ENCODE results near the gene TMEM269.

TMEM269 gene

GRCh38 chr1:42784946-42785693 is at the start of gene TMEM269:
Gene TMEM269, plus strand, starts transcription at chr1:42784991. Its CDS starts 4,903 bp downstream, at chr1:42789894.
- no peak for DNase-seq (ENCODE audit: low spot score)

DNA sequence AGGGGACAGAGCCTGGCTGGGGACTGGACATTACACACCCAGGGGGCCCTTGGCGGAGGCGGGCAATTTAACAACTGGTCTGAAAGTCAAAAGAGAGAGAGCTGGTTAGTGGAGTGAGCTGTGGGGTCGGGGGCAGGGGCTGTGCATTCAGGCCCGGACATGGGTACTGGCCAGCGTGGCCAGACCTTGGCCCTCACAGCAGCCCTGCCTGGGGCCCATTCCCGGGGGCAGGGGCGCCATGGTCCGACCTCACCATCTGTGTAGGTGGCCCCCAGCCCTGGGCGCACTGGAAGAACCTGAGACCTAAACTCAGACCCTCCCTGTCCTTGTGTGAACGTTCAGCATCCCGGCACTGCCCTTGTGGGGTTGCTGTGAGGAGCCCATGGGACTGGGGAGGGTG is 49.7 kb upstream of the TMEM269 start:
- DNase-seq (ENCODE audit: low spot score): no peak

- DNase-seq (ENCODE audit: low spot score): no peak
Observed at GRCh38 chr1:42735477-42736105, 49.2 kb upstream of the TMEM269 start.

DNA sequence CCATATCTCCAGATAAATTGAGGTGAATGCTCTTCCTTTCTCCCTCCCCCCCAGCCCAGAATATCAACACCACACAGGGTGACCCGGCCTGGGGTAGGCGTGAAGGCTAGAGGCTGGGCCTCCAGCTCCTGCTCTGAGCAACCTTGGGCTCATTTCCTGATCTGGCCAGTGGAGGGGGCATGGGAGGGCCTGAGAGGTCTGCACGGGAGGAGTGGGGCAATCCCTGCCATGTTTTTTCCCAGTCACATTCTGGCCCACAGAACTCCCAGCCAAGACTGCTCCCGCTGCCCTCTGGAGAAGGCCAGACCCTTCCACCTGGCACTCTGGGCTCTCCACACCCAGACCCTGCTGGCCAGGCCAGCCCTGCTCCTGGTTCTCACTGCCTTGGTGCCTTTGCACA is 48.6 kb upstream of the TMEM269 start:
- DNase-seq (ENCODE audit: low spot score): no peak

GRCh38 chr1:42736571-42737200 is 48.1 kb upstream of the TMEM269 start:
- no peak for DNase-seq (ENCODE audit: low spot score)

GRCh38 chr1:42737257-42737656 is 47.5 kb upstream of the TMEM269 start:
- DNase-seq (ENCODE audit: low spot score): no peak

GRCh38 chr1:42737986-42738677 is 46.7 kb upstream of the TMEM269 start:
- DNase-seq (ENCODE audit: low spot score): no peak

- DNase-seq (ENCODE audit: low spot score): no peak
Observed at GRCh38 chr1:42738678-42739226, 46.0 kb upstream of the TMEM269 start.

DNA sequence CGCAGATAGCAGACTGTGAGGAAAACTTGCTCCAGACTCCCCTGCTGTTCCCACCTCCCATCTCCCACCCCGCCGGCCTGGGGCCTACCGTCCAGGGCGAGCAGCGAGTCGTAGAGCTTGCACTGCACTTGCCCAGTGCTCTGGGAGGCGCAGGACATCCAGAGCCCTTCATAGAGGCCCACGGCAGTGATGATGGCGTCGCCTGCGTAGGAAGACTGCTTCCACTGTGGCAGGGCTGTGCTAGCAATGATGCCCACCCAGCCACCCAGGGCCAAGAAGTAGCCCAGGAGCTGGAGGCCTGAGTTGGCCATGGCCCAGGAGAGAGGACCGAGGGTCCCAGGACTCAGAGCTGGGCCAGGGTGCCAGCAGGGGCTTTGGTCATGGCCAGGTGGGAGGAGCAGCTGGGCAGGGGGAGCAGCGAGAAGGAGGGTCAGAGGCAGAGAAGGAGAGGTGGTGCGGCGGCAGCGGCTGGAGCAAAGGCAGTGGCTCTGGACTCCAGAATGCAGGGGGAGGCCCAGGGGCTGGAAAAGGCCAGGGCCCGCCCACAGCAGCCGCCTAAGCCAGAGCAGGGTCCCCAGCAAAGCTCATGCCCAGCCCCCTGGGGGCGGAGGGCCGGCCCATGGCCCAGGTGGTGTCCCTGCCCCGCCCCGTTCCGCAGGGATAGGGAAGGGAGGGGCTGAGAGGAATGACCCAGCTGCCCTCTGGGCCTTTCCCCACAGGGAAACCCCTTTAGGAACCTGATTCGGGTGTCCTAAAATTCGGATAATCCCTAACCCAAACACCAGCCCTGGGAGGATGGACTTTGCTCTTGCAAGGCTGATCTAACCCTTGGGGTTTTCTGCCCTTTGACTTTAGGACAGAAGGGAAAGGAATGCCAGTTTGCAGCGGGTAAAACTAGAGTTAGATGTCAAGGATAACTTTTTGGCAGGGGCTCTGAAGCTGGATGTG is 44.8 kb upstream of the TMEM269 start, which contains the start of gene CLDN19:
Gene CLDN19, minus strand, starts transcription at position 484 of the 948 bp plus-strand sequence. Its CDS starts 173 bp downstream, at position 311.
- DNase-seq (ENCODE audit: low spot score): peak; percentile 88

DNA sequence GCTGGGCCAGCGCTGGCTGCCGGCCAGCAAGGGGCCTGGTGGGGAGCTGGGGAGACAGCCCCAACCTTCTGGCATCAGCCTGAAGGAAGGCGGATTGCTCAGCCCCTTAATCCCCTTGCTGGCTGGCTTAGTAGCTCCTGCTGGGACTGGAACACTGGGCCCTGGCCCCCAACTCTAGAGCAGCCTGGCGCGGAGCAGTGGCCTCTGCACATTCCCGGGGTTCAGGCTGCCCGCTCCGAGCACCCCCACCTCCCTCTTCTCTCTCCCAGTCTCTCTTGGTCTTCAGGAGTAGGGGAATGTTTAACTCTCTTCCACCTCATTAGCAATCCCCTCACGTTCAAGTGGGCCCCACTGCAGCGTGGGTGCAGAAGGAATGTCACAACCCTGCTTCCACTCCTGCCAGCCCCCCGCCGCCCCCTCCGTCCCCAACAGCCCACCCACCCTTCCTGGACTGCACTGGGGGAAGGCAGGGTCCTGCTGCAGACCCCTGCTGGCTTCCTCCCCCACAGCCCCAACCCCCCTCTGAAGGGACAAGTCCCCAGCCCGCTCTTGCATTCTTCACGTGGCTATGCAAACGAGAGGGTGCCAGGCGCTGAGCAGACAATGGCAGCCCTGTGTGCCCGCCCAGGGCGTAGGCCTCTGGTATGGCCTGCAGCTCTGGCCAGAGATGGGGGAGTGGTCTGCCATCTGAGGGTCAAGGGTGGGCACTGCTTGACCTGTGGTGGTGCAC is 43.8 kb upstream of the TMEM269 start:
- peak; percentile 75 for DNase-seq (ENCODE audit: low spot score)

GRCh38 chr1:42741706-42742105 is 43.1 kb upstream of the TMEM269 start:
- no peak for DNase-seq (ENCODE audit: low spot score)

GRCh38 chr1:42742141-42742540 is 42.6 kb upstream of the TMEM269 start:
- no peak for DNase-seq (ENCODE audit: low spot score)

- DNase-seq (ENCODE audit: low spot score): no peak
Observed at GRCh38 chr1:42742617-42743316, 42.0 kb upstream of the TMEM269 start.

DNA sequence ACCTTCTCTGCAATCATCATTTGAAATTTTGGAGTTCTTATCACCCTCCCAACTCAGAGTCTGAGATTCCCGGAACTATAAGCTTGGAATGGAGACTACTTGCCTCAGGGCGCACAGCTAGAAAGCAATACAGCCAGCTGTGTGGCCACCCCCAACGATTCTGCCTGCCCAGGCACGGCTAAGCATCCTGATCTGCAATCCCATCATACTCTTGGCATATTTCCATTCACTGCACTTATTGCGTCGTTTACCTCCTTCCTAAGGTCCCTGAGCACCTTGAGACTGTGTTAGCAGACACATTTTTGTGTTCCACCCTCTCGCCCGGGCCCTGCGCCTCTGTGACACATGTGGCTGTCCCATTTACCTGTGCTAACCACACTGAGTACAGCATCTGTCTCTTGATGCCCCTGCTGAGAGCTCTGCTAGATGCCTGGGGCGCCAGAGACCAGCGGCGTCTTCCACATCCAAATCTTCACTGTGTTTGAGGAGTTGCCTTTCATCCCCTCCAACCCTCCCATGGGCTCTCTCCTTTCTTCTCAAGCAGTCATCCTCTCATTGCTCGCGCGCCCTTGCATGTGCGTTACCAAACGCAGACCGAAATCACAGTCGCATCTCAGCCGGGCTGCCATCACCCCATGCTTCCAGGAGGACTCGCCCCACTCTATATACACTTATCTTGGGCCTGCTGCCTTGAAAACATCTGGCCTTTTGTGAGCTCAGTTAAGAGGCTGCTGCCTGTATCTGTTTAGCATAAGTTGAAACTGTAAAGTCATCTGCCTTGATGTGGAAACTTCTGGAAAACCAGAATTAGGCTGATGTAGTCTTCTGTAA is 41.3 kb upstream of the TMEM269 start:
- DNase-seq (ENCODE audit: low spot score): peak; percentile 49

- no peak for DNase-seq (ENCODE audit: low spot score)
Observed at GRCh38 chr1:42744148-42744413, 40.7 kb upstream of the TMEM269 start.

DNA sequence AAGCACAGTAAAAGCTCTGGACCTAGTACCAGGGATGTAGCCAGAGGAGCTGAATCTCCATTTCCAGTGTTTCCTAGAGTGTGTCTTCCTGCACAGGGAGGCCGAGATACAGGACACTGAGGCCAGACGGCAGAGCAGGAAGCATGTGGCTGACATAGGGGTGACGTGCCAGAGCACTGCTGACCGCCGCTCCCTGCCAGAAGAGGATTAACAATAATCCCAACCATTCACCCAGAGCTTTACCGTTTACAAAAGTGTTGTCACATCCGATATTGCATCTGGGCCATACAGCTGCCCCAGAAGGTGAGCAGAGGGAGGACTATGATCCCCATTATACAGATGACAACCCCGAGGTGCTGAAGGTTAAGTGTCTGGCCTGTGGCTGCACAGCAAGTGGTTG is 38.9 kb upstream of the TMEM269 start:
- no peak for DNase-seq (ENCODE audit: low spot score)

GRCh38 chr1:42746436-42747105 is 38.2 kb upstream of the TMEM269 start:
- no peak for DNase-seq (ENCODE audit: low spot score)

- peak; percentile 67 for DNase-seq (ENCODE audit: low spot score)
Observed at GRCh38 chr1:42747125-42747524, 37.7 kb upstream of the TMEM269 start.

All from ecto neural progenitor cell (in vitro differentiated cells).